SJCRH30 (cell line): ENCODE results near the gene SPATA25. TPM values are rescaled to one million over a fixed set of nuclear protein-coding genes. Genes with fewer than 3 reads are reported as not detected.
"Not testable (repeated sequence)": the region's sequence is repeated elsewhere in the genome, so short reads cannot be mapped to it uniquely, and the experiment has no call there.

Experiments
- DNase-seq, 2 experiments: peaks; one replicate each; pipeline ENCODE4 v3.0.0-alpha.2; 2015 to 2020
- H3K27ac ChIP-seq: fragments of 250-450 bp; sonication (Bioruptor Pico); 2 replicates; pipeline ENCODE4 v1.5.1; 2020; ENCODE audit warnings: mild to moderate bottlenecking, moderate library complexity
- H3K27me3 ChIP-seq: fragments of 250-450 bp; sonication (Bioruptor Pico); 2 replicates; pipeline ENCODE4 v1.5.1; 2020; ENCODE audit warnings: mild to moderate bottlenecking, moderate library complexity
- H3K36me3 ChIP-seq: fragments of 250-450 bp; sonication (Bioruptor Pico); 2 replicates; pipeline ENCODE4 v1.5.1; 2020; ENCODE audit warnings: mild to moderate bottlenecking, moderate library complexity
- H3K4me1 ChIP-seq: fragments of 250-450 bp; sonication (Bioruptor Pico); 2 replicates; pipeline ENCODE4 v1.5.1; 2020; ENCODE audit warnings: mild to moderate bottlenecking, moderate library complexity
- H3K4me3 ChIP-seq: fragments of 250-450 bp; sonication (Bioruptor Pico); 2 replicates; pipeline ENCODE4 v1.5.1; 2020; ENCODE audit warnings: mild to moderate bottlenecking, moderate library complexity
- H3K9me3 ChIP-seq: fragments of 250-450 bp; sonication (Bioruptor Pico); replicated peaks from 2 replicates; pipeline ENCODE4 v1.5.1; 2020; ENCODE audit warnings: mild to moderate bottlenecking, moderate library complexity
- total RNA-seq: library from RNA; depleted of rRNA; stranded (reverse); fragments of >200 nt; shearing (Covaris generic); gene quantifications from 2 replicates; pipeline ENCODE4 v1.2.3, GENCODE V29; 2014

SPATA25 gene
- total RNA-seq, 1 experiment from 2014 or later: 2.8 TPM

DNA sequence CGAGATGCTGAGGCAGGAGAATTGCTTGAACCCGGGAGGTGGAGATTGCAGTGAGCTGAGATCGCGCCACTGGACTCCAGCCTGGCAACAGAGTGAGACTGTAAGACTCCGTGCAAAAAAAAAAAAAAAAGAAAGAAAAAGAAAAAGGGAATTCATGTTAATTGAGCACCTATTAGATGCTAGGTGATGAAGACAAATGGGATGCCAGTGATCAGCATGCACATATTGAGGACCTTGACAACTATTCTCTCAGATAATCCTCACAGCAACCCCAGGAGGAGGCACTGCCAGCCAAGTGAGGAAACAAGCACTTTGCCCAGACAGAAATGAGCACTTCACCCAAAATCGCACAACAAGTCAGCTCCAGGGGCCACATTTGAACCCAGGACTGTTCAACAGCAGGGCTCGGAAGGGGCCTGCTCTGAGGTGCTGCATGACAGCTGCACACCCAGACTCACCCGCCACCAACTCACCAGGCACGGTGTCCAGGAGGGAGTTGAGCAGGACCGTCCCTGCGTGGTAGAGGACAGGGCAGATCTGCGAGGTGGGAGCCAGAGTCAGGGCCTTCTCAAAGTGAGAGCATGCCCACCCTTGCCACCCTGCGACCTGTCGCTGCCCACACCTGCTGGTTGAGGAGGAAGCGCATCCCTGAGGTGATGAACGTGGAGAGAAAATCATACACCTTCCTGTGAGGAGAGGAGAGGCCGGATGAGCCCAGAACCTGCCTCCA, 20.0 kb upstream of the SPATA25 start:
- no peak for DNase-seq
- H3K4me1 ChIP-seq: peaks cover 13% of the 10 kb centered on the region

DNA sequence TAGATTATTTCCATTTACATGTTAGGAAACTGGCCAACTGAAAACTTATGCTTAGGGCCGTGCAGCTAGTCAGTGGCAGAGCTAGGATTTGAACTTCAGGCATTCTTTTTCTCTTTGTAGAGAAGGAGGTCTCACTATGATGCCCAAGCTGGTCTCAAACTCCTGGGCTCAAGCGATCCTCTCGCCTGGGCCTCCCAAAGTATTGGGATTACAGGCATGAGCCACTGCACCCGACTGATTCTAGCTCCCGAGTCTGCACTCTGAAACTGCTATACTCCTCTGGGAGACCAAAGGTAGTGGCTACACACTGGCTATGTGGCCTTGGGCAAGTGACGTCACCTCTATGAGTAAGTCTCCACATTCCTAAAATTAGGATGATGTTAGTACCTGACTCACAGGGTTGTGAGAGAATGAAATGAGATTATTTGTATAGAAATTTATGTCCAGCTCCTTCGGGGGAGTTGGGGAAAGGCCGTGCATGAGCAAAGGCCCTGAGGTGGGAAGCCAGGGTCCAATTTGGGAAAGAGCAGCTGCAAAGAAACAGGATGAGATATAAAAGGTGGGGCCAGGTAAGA, 18.2 kb upstream of the SPATA25 start:
- H3K9me3 ChIP-seq: no peaks in the 10 kb centered on the region
- H3K27ac ChIP-seq: no peak overlapping the region
- no peak overlapping the region for H3K4me3 ChIP-seq
- peaks cover 10% of the 10 kb centered on the region; the same call in 1 of the 2 replicates for H3K4me1 ChIP-seq
- no peak for DNase-seq
- H3K27me3 ChIP-seq: no peaks in the 10 kb centered on the region
- peaks cover 8% of the 10 kb centered on the region; the same call in 1 of the 2 replicates for H3K36me3 ChIP-seq

More for the DNA sequence above, 20.0 kb upstream of the SPATA25 start:
- Histone ChIP-seq H3K4me3 (no peak overlapping the region), H3K27ac (no peak overlapping the region), H3K36me3 (no peaks in the 10 kb centered on the region), H3K9me3 (no peaks in the 10 kb centered on the region), H3K27me3 (no peaks in the 10 kb centered on the region)

DNA sequence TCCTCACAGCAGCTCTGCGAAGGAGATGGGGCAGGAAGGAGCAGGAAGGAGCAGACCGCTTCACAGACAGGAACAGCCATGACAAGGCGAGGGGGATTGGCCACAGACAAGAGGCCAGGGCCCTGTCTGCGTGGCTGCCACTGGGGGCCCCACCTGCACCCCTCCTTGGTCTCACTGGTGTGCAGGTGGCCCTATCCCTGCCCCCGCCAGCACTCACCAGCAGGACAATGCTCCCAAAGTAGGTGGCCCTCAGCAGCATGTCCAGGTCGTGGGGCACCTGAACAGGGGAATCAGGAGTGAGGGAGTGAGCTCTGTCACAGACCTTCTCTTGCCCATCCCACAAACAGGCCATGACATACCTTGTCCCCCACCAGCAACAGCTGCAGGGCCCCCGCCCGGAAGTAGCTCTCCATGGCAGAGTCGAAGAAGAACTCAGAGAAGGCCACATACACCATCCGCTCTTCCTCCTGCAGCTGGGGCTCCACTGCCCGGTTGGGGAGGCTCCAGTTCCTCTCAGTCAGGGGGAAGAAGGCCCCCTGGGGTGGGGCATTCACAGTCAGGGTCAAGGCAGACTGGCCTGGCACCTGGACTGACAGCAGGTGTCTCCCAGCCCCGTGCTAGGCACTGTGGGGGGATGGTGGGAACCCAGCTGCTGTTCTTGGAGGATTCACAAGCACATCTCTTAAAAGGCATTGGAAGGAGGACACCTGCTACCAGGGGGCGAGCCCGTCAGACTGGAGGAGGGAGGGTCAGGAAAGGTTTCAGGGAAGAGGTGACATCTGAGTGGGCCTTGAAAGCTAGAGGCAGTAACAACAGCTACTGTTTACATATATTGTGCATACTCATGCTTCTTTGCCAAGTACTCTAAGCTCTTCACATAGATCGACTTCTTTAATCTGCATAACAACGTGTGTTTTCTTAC, 17.4 kb upstream of the SPATA25 start:
- Histone ChIP-seq H3K4me3 (no peak overlapping the region), H3K27me3 (no peaks in the 10 kb centered on the region), H3K9me3 (no peaks in the 10 kb centered on the region), H3K36me3 (peaks cover 13% of the 10 kb centered on the region; the same call in 1 of the 2 replicates), H3K4me1 (peaks cover 10% of the 10 kb centered on the region; the same call in 1 of the 2 replicates), H3K27ac (no peak overlapping the region)
- DNase-seq: peak; percentile 47 to 51

DNA sequence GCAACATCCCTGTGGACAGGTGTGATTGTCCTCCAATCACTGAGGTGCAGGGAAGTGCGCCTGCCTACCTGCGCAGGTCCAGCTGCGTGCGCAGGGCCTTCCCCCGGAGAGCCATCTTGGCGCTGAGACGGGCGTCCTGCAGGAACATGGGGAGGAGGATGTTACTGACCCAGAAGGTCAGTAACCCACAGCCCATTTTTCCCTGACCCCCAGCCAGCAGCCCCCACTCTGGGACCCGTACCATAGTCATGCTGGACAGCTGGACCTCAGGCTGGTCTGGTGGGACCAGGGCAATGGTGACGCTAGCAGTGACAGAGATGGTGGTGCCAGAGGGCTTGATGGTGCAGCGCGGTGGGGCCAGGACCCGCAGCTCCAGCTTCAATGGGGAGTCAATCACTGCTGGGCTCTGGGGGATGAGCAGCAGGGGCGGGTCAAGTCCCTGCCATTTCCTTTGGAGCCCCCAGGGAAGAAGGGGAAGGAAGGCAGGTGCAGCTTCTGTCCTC, 14.8 kb upstream of the SPATA25 start:
- Histone ChIP-seq H3K9me3 (no peaks in the 10 kb centered on the region), H3K4me3 (no peak overlapping the region), H3K4me1 (peaks cover 10% of the 10 kb centered on the region; the same call in 1 of the 2 replicates), H3K36me3 (peaks cover 16% of the 10 kb centered on the region), H3K27ac (no peak overlapping the region), H3K27me3 (no peaks in the 10 kb centered on the region)
- no peak for DNase-seq

DNA sequence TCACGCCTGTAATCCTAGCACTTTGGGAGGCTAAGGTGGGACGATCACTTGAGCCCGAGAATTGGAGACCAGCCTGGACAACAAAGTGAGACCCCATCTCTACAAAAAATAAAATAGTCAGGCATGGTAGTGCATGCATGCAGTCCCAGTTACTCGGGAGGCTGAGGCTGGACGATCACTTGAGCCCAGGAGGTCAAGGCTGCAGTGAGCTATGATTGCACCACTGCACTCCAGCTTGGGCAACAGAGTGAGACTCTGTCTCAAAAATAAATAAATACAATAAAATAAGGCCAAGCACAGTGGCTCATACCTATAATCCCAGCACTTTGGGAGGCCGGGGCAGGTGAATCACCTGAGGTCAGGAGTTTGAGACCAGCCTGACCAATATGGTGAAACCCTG, 13.9 kb upstream of the SPATA25 start:
- H3K4me3 ChIP-seq, DNase-seq, H3K9me3 ChIP-seq, H3K4me1 ChIP-seq, H3K27me3 ChIP-seq, H3K27ac ChIP-seq: not testable (repeated sequence)
- H3K36me3 ChIP-seq: peaks cover 24% of the 10 kb centered on the region

DNA sequence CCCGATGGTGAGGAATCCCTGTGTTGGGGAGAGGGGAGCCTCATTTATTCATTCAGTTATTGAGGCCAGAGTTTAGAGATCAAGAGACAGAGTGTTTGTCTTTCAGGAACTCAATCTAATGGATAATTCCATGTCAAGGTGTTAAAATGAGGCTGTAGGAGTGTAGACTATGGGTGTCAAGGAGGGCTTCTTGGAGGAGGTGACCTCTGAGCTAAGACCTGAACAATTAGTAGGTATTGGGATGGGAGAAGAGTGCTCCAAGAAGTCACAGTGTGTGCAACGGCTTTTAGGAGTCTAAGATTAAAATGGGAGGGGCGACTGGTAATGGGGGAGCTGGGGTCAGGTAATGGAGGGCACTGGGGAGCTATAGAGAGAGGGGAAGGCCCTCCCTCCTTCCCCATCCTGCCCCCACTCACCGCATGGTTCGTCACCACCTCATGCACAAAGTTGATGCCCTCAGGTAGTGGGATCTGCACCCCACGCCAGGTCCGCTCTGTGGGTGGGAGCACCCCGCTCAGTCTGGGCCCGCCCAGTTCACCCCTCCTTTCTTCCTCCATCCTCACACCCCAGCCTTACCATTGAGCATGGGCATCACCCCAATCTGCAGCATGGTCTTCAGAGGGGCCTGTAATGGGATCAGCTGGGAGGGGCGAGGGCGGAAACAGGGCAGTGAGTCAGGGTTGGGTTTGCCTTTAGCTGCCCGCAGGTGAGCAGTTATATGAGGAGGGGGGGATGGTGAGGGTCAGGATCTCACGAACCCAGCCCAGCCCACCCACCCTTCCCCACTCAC, 11.8 kb upstream of the SPATA25 start:
- Histone ChIP-seq H3K27me3 (no peaks in the 10 kb centered on the region), H3K9me3 (no peaks in the 10 kb centered on the region), H3K4me1 (peaks cover 20% of the 10 kb centered on the region), H3K4me3 (no peak overlapping the region), H3K36me3 (peaks cover 35% of the 10 kb centered on the region), H3K27ac (no peak overlapping the region)
- no peak for DNase-seq

DNA sequence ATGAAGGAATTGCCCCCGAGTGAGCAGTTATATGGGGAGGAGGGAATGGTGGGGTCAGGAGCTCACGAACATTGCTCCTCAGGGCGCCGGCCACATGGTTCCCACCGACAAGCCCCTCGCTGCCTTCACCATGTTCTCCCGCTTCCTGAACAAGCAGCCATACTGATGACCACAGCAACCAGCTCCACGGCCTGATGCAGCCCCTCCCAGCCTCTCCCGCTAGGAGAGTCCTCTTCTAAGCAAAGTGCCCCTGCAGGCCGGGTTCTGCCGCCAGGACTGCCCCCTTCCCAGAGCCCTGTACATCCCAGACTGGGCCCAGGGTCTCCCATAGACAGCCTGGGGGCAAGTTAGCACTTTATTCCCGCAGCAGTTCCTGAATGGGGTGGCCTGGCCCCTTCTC, 10.9 kb upstream of the SPATA25 start:
- no peak overlapping the region for H3K4me3 ChIP-seq
- H3K36me3 ChIP-seq: peaks cover 38% of the 10 kb centered on the region
- no peak for DNase-seq
- no peak overlapping the region for H3K27ac ChIP-seq
- peaks cover 29% of the 10 kb centered on the region for H3K4me1 ChIP-seq
- no peaks in the 10 kb centered on the region for H3K27me3 ChIP-seq
- no peaks in the 10 kb centered on the region for H3K9me3 ChIP-seq

DNA sequence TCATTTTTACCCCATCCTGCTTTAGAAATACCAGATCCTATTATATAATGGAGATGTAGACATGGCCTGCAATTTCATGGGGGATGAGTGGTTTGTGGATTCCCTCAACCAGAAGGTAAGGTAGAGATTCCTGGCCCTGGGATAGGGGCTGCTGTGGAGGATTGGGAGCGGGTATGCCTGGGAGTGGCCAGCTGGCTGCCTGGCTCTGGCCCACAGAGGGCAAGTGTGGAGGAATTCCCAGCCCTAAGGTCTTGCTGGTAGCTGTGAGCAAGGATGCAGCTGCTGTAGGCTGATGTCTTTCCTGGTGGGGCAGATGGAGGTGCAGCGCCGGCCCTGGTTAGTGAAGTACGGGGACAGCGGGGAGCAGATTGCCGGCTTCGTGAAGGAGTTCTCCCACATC, 10.3 kb upstream of the SPATA25 start:
- DNase-seq: no peak
- Histone ChIP-seq H3K27ac (no peak overlapping the region), H3K4me3 (no peak overlapping the region), H3K9me3 (no peaks in the 10 kb centered on the region), H3K27me3 (no peaks in the 10 kb centered on the region), H3K36me3 (peaks cover 38% of the 10 kb centered on the region), H3K4me1 (peaks cover 35% of the 10 kb centered on the region)

DNA sequence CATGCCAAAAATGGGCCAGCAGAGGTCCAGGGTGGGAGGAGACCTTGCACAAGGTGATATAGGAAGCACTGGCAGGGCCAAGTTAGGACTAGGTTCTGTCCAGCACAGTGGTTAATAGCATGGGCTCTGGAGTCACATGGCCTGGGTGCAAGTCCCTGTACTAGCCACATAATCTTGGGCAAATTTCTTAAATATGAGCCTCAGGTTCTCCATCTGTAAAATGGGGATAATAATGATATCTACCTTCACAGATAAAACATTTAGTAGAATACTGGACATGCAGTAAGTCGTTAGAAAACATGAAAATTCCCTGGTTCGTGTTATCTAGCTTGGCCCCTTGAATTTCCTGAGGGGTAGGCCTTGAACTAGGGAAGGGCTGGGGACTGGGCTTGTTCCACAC, 9.9 kb upstream of the SPATA25 start:
- no peaks in the 10 kb centered on the region for H3K27me3 ChIP-seq
- H3K9me3 ChIP-seq: no peaks in the 10 kb centered on the region
- DNase-seq: no peak
- no peak overlapping the region for H3K4me3 ChIP-seq
- H3K36me3 ChIP-seq: peaks cover 38% of the 10 kb centered on the region
- H3K27ac ChIP-seq: no peak overlapping the region
- peaks cover 32% of the 10 kb centered on the region for H3K4me1 ChIP-seq

DNA sequence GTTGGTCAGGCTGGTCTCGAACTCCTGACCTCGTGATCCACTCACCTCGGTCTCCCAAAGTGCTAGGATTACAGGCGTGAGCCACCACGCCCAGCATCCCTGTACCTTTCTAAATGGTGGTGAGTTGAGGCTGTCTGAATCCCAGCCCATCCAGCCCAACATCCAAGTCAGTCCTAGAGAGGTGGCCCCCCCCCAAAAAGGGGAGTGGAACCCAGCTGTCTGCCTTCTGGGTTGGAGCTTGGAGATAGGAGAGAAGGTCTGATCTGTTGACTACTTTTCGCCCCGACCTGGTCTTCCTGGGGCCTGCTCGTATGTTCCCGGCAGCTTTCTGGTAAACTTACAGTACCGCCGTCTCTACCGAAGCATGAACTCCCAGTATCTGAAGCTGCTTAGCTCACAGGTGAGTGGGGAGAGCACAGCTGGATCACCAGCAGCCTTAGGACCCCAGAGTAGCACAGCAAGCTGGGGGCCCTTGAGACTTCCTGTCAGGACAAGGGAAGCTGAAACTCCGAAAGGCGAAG, 9.3 kb upstream of the SPATA25 start:
- no peaks in the 10 kb centered on the region for H3K9me3 ChIP-seq
- H3K27ac ChIP-seq: no peak overlapping the region
- peaks cover 34% of the 10 kb centered on the region for H3K4me1 ChIP-seq
- DNase-seq: no peak
- peaks cover 35% of the 10 kb centered on the region for H3K36me3 ChIP-seq
- H3K27me3 ChIP-seq: no peaks in the 10 kb centered on the region
- no peak overlapping the region for H3K4me3 ChIP-seq

DNA sequence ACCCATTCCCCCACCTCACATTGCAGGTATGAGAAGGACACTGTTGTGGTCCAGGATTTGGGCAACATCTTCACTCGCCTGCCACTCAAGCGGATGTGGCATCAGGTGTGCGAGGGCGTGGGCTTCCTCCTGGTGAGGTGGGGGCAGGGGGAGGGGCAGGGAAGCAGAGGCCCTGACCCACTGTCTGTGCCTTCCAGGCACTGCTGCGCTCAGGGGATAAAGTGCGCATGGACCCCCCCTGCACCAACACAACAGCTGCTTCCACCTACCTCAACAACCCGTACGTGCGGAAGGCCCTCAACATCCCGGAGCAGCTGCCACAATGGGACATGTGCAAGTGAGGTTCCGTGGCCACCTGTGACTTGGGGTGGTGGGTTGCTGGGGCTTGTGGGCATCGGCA, 7.4 kb upstream of the SPATA25 start:
- H3K9me3 ChIP-seq: no peaks in the 10 kb centered on the region
- H3K4me3 ChIP-seq: no peak overlapping the region
- H3K27me3 ChIP-seq: no peaks in the 10 kb centered on the region
- H3K27ac ChIP-seq: peak overlapping the region; percentile 80
- H3K4me1 ChIP-seq: peaks cover 35% of the 10 kb centered on the region
- peak; percentile 68 to 73 for DNase-seq
- H3K36me3 ChIP-seq: peaks cover 25% of the 10 kb centered on the region

DNA sequence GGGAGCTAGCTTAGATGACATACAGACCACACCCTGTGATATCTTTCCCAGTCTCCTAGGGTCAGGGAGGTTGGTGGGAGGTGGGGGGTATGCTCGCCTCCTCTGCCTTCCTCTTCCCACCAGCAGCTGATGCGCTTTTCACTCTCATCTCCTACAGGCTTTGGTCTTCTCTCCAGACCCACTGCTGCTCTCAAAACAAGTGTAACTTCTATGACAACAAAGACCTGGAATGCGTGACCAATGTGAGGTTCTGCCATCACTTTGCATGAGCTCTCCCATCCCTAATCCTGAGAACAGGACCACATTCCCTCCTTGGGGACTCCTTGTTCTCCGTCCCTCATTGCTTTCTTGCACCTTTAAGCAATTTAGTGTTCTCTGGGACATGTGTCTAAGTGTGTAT, 6.4 kb upstream of the SPATA25 start:
- H3K27ac ChIP-seq: peak overlapping the region; percentile 80
- H3K4me3 ChIP-seq: no peak overlapping the region
- H3K4me1 ChIP-seq: peaks cover 35% of the 10 kb centered on the region
- DNase-seq: peak; percentile 83 to 85
- H3K27me3 ChIP-seq: no peaks in the 10 kb centered on the region
- H3K9me3 ChIP-seq: no peaks in the 10 kb centered on the region
- peaks cover 23% of the 10 kb centered on the region for H3K36me3 ChIP-seq

DNA sequence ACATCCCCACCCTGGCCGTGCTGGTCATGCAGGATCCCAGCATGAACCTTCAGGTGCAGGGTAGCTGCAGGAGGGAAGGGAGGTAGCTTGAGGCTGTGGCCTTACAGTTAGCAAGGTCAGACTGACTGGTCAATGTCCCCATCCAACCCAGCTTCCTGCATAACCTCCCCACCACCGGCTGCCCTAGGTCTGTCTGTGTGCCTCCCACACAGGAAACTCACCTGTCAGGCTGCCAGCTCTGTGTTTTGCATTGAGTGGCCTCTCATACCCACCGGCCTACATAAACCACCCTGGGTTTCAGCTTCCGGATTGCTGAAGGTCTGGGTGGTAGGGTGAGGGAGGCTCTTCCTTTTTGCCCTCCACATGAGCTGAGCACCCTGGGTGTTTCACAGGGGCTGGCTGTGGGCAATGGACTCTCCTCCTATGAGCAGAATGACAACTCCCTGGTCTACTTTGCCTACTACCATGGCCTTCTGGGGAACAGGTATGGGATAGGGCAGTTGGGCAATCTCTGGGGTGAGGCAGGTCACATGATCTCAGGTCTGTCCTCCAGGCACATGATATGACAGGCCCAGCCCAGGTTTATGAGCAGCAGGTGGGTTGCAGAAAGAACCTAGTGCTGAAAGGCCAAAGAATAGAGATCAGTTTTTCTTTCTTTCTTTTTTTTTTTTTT, 5.5 kb upstream of the SPATA25 start:
- Histone ChIP-seq H3K27me3 (no peaks in the 10 kb centered on the region), H3K4me1 (peaks cover 35% of the 10 kb centered on the region), H3K9me3 (no peaks in the 10 kb centered on the region), H3K4me3 (no peak overlapping the region), H3K27ac (peak overlapping the region; percentile 80), H3K36me3 (peaks cover 22% of the 10 kb centered on the region)
- no peak for DNase-seq
